ENCODE measurements around the gene CDC25B.

CDC25B gene

GRCh38 chr20:3765171-3765882 lies 30.8 kb upstream of the CDC25B start:
- DNase-seq: no peak

GRCh38 chr20:3766422-3767109 lies 29.5 kb upstream of the CDC25B start:
- DNase-seq: no peak

GRCh38 chr20:3767110-3767426 lies 29.0 kb upstream of the CDC25B start:
- DNase-seq: peak; percentile 43

- DNase-seq: peak; percentile 97
Observed at GRCh38 chr20:3767427-3768341, 28.4 kb upstream of the CDC25B start, which contains the start of gene ADISSP. TSS of gene ADISSP (minus strand) at chr20:3767753. CDS start at chr20:3760100, 7,653 bp downstream.

- peak; percentile 86 for DNase-seq
Observed at GRCh38 chr20:3768342-3769130, 27.6 kb upstream of the CDC25B start.

GRCh38 chr20:3771552-3772058 lies 24.5 kb upstream of the CDC25B start:
- DNase-seq: no peak

GRCh38 chr20:3775457-3776108 lies 20.5 kb upstream of the CDC25B start:
- no peak for DNase-seq

GRCh38 chr20:3777381-3777715 lies 18.8 kb upstream of the CDC25B start:
- DNase-seq: peak; percentile 46

- peak; percentile 64 for DNase-seq
Observed at GRCh38 chr20:3777716-3778629, 18.1 kb upstream of the CDC25B start.

- DNase-seq: no peak
Observed at GRCh38 chr20:3778976-3779375, 17.1 kb upstream of the CDC25B start.

- DNase-seq: peak; percentile 56
Observed at GRCh38 chr20:3781153-3781910, 14.8 kb upstream of the CDC25B start, which contains the start of gene SPEF1. TSS of gene SPEF1 (minus strand) at chr20:3781448. CDS start at chr20:3781287, 161 bp downstream.

GRCh38 chr20:3782597-3782996 lies 13.5 kb upstream of the CDC25B start:
- DNase-seq: no peak

- no peak for DNase-seq
Observed at GRCh38 chr20:3783068-3783489, 13.0 kb upstream of the CDC25B start.

- DNase-seq: no peak
Observed at GRCh38 chr20:3783511-3784195, 12.5 kb upstream of the CDC25B start.

- no peak for DNase-seq
Observed at GRCh38 chr20:3784216-3784853, 11.8 kb upstream of the CDC25B start.

- DNase-seq: no peak
Observed at GRCh38 chr20:3784863-3785239, 11.3 kb upstream of the CDC25B start.

- DNase-seq: no peak
Observed at GRCh38 chr20:3785240-3786125, 10.6 kb upstream of the CDC25B start.

- DNase-seq: peak; percentile 62
Observed at GRCh38 chr20:3786126-3786484, 10.0 kb upstream of the CDC25B start.

Data from CD4-positive, alpha-beta T cell treated with Interleukin-17A for 4 hours (primary cell).